NCI-H510A (cell line): ENCODE results near the gene IL4I1.

Experiments used
- DNase-seq: peaks from one replicate; lab custom pipeline; 2025; lab: John Stamatoyannopoulos, UW

The IL4I1 gene

DNA sequence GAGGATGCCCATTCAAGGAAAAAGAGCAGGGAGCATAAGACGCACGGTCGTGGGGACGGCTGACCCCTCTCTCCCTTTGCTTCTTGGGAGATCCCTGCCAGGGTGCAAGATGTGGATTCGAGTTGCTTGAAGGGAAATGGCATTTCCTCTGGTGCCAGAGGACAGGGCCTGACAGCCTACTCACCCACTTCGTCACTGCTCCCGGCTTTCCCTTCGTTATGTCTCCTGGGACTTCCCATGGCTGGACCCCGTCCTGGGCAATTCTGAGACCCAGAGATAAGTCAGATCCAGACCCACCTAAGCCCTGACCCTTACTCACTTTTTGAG is 18.0 kb downstream of the IL4I1 start:
- DNase-seq = no peak

DNA sequence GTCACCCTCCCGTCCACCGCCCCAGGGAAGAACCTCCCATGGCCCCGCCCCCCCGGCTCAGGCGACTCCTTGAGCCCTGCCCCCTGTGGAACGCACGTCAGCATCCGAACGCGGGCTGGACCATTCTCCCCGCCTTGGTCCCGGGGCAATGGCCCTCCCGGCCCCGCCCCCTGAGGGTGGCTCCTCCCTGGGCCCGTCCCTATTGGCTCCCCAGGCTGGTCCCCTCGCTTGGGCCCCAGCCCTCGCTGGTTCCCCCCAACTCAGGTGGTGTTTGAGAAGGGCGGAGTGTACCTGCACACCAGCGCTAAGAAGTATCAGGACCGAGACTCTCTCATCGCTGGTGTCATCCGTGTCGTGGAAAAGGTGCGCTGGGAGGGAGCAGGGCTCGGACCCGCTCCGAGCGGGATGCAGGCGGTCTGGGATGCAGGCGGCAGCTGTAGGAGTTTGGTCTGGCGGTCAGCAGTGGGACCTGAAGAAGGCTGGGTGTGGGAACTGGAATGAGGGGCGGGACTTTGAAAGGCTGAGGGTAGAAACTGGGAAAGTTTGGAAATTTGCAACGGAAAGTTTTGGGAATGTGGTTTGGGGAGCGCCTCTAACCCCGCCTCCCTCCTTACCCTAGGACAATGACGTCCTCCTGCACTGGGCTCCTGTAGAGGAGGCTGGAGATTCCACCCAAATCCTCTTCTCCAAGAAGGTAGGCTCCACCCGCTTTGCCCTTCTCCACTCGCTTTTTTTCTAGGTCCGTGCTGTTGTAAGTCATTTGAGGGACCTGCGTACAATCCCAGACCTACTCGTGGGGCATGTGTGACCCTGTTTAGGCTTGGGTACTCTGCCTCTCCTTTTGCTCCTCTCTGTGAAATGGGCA is 18.6 kb downstream of the IL4I1 start:
- DNase-seq = peak; percentile 97

DNA sequence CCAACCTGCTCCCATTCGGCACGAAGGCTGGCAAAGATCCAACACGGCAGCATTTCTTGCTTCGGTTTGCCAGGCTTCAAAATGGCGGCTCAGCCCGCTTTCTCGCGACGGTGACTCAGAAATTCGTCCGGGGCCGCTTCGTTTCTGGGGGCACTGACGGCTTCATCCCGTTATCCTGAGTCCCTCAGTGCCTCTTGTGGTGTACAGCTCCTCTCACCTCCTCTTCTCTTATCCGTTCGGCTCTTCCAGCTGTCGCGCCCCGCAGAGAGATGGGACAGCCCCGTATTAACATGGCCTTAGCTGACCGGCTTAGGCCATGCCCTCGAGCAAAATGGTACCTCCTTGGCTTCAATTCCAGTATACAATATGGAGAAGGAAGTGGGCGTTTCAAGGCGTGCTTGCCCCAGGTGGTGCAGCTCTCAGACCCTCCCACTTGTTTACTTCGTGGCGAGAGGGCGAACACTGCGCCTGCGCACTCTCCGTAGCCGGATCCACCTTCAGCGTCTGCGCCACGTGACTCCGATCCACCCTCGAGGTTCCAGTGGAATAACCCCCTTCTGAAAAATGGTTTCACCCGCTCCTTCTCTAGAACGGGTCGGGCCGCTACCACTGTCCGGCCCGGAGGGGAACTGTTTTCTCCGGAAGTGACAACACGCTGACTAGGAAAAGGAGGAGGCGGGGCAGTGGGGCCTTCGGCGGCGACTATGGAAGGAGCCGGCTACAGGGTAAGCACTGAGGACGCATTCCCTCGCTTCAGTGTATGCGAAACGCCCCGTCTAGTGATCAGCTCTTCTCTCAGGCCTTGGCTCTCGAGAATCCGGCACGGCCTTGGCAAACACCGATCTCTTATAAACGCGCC is 19.4 kb downstream of the IL4I1 start, which contains the start of the genes AKT1S1 and TBC1D17:
Gene AKT1S1, minus strand, starts transcription at position 336 of the 859 bp plus-strand sequence. CDS start 4,060 bp downstream, outside the sequence.
Gene TBC1D17, plus strand, starts transcription at position 683 of the 859 bp plus-strand sequence. Its CDS starts 22 bp downstream, at position 705.
- peak; percentile 100 for DNase-seq

DNA sequence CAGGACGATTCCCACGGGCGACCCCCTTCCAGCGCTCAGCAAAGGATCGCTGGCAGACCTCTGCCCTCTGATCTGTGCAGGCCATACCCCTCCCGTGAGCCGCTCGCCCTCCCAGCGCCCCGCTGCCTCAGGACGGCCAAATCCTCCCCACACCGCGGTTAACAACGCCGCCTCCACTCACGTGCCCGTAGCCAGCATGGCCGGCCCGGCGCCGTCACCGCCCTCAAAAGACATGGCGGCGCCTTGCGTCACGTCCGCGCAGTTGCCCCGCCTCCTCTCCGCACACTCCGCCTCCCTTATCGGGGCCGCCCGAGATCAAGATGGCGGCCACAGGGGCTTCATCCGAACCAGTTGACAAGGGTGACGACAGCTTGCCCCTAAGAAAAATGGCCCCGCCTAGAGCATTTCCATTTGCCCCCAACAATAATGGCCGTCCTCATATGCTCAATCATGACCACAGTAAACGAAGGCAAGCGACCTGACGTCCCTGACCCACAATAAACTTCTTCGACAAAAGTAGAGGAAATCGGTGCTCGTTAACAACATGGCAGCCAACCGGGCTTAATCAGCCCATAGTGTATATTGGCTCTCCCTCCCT is 20.2 kb downstream of the IL4I1 start:
- DNase-seq = peak; percentile 90

DNA sequence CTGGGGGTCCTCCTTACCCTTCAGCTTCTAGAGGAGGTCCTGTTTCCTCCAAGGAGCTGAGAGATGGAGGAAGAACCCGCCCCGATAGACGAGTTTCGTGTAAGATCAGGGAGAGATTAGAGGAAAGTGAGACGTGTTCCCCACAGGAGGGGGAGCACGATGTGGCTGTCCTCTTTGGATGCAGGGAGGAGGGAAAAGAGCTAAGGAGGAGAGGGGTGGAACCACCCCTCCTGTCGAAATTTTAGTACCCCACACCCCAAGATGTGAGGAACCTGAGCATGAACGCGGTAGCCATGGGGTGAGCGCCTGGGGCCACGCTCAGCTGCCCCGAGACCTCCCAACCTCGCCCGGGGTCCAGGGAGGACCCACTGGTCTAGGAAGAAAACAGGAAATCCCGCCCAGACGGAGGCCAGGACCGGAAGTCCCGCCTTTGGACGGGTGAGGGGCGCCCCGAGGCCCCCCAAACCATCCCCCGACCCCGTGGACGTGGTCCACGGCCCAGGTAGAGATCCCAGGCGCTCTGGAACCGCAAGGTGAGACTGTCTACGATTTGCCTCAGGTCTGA is 20.7 kb downstream of the IL4I1 start:
- DNase-seq = no peak

DNA sequence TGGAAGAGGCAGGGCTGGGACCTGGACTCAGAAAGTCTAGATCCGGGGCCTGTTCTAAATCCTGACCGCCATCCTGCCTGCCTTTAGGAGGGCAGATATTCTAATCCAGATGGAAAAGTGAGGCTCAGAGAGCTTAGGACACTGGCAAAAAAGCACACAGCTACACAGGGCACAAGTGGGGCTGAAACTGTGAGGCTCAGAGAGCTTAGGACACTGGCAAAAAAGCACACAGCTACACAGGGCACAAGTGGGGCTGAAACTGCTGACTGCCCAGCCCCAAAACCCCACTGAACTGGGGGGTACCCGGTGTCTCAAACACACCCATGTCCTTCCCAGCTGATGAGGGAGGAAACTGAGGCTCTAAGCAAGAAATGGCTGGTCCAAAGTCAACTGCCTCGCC is 21.5 kb downstream of the IL4I1 start:
- DNase-seq = no peak

DNA sequence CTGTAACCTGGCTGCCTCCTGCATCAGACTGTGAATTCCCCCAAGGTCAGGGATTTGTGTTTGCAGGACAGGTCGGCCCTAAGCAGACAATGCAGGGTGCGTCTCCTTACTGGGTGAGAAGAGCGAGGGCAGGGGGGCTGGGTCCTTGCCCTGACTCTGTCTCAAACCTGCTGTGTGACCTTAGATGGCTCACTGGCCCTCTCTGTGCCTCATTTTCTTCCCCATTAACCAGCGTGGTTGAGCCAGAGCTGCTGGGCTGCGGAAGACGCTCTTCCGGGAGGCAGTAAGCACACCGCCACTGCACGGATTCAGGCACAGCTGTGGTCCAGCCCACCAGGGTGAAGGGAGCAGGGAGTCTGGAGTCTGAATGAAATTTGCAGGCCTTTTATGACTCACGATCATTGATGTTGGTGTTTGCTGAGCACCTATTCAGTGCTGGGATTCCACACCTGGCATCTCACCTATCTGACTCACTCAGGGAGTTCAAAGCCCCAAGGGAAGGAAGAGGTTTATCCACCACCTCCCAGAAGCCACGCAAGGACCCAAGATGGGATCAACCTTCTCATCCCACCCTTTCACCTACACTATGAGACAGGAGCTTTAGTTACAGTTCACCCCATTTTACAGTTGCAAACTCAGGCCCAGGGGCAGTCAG is 22.1 kb downstream of the IL4I1 start:
- DNase-seq = no peak

DNA sequence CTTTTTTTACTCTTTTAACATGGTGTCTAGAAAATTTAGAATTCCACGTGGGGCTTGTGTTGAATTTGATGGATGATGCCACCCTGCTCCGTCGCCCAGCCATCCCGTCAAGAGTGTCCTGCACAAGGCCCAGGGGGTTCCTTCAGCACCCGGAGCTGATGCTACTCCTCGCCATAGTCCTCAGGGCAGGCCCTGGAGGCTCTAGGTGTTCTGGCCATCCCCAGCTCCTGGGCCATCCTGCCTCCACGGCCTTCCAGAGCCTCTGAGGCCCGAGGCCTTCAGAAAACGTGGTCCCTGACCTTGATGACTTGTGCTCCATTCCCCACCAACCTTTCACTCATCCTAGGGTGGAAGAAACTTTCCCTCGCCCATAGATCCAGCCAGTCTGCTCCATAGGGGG is 22.9 kb downstream of the IL4I1 start:
- no peak for DNase-seq

DNA sequence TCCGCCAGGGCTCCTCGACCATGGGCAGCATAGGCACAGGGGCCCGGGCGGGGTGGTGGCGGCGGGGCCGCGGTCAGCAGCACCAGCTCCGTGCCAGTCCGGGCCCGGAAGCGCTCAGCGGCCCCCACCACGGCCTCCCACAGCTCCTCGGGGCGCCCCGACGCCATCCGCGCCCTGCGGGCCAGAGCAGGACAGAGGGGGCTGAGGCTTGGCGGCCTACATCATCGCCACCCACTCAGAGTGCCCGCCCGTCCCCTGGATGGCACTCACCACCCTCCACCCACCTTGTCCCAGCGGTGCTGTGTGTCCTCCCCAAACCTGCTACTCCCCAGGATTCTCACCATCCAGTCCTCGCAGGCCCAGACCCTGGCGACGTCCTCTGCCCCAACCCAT is 23.6 kb downstream of the IL4I1 start:
- DNase-seq = no peak

DNA sequence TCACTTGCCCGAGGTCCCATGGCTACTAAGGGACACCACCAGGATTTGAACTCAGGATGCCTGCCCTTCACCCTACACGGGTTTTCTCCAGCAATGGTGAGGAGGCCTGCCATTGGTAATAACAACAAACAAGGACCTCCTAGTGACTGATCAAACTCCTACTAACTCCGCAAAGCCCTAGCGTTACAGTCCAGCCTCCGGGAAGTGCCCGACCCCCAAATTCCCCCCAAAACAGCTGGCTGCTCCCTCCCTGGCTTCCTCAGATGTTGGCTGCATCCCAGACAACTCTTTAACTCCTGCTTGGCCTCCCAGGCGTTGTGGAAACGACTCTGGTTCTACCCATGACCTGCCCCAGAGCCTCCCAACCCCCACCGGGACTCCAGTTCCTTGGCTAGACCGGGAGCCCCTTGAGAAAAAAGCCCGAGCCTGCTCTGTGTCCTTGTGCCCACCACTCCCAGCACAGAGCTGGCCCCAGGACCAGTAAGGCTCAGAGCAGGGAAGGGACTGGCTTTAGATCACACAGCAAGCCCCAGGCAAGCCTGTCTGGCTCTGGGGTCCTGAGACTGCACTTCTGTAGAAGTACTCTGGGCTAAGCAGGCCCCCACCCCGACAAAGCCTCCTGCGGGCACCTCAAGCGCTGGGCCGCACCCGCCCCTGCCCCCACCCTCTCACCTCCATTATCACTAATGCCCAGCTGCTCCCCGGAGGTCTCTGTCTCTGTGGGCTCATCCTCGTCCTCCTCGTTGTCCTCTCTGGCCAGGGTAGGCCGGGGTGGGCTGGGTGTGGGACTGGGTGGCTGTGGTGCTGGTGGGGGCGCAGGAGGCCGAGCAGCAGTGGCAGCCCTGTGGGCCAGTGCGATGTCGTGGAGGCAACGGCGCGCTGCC is 24.2 kb downstream of the IL4I1 start:
- no peak for DNase-seq

DNA sequence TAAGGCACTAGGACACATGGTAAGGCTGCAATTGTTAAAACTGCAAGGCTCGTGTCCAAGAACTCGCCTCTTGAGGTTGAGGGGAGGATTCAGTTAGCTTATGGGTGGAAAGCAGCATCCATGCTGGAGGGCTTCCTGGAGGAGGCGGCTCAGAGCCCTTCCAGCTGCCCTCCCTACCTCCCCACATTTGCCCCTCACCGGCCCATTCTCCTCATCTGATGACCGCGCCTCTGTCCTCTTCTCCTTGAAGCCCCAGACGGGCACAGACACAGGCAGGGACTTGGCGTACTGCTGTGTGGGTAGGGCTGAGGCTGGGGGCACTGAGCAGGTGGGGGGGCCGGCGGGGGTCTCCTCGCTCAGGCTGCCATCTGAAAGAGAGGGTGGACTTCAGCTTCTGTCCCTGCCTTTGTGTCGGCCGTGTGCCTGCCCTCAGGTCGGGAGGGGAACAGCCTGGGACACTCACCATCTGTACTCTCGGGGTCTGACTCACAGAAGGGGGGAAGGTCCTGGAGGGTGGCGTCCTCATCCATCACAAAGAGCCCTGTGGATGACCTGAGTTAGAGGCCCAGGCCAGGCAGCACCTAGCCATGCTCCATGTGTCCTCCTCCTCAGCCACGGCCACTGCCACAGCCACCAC is 25.2 kb downstream of the IL4I1 start:
- no peak for DNase-seq

DNA sequence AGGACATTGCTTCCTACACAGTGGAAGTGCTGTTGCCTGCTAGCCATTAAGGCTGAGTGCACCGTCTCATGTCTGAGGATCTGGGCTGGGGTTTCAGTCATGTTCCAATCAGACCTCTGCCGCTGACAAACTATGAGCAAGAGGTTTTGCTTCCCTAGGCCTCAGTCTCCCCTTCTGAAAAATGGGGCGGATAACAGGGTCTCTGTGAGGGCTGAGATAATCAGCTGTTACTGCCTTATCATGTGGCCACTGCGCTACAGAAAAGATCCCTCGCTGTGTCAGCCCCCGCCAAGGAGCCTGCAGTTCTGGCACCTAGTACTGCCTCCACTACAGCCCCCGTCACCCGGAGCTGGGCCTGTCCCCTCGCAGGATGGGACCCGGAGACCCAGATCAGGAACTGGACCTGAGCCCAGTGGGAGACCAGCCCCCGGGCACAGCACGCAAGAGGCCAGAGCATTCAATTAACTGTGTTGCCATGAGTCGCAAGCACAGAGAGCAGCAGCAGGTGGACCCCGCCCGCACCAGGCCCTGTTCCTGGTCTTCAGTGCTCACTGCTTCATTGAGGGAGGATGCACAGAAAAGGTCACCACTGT is 26.3 kb downstream of the IL4I1 start:
- no peak for DNase-seq

DNA sequence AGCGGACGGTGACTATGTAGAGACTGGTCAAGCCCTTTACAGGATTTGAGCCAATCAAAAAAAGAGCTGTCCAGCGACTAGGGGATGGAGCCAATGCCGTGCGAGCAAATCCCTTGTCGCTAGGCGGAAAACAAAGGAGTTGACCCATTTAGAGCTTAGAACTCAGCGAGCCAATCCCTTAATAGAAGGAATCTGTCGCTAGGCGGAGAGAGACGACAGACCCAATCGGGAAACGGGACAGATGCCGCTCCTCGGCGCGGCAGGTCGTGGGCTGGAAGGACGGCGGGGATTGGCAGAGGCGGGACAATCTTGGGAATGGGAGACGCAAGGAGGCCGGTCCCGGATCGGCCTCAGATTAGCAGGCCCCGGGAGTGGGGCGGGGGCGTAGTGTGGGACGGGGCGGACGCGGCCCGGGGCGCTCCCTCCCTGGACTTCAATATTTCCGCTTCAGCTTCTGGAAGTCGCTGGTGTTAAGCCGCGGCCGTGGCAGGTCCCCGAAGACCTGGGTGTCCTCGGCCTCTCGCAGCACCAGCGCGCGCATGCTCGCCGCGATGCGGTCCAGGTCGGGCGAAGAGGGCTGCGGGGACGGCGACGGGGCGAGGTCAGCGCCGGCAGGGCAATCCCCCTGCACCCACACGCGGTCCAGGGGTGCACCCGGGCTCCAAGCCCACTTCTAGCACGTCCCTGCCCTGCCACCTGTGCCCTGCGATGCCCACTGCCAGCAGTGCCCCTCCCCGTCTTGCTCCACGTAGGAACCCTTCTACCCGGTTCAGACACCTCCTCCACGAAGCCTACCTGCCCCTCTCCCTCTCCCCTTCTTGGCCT is 27.0 kb downstream of the IL4I1 start:
- peak; percentile 98 for DNase-seq

DNA sequence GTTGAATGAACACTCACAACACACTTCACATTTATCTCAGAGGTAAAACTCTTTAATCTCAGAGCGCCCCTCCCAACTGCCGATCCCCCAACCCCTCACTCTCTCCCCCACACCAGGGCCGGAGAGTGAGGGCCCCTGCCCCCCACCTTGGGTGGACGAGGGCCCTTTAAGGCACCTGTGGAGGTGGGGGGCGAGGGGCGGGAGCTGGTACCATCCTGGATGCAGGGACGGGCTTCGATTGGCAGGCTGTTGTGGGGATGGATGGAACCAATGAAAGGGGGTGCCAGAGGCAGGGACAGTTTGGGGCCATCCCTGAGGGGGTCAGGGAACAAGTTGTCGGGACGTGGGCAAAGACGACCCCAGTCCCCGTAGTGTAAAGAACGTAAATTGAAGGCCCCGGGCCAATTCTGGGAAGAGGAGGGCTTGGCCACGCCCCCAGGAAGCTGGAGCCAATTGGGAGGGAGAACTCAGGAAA is 27.6 kb downstream of the IL4I1 start:
- no peak for DNase-seq

DNA sequence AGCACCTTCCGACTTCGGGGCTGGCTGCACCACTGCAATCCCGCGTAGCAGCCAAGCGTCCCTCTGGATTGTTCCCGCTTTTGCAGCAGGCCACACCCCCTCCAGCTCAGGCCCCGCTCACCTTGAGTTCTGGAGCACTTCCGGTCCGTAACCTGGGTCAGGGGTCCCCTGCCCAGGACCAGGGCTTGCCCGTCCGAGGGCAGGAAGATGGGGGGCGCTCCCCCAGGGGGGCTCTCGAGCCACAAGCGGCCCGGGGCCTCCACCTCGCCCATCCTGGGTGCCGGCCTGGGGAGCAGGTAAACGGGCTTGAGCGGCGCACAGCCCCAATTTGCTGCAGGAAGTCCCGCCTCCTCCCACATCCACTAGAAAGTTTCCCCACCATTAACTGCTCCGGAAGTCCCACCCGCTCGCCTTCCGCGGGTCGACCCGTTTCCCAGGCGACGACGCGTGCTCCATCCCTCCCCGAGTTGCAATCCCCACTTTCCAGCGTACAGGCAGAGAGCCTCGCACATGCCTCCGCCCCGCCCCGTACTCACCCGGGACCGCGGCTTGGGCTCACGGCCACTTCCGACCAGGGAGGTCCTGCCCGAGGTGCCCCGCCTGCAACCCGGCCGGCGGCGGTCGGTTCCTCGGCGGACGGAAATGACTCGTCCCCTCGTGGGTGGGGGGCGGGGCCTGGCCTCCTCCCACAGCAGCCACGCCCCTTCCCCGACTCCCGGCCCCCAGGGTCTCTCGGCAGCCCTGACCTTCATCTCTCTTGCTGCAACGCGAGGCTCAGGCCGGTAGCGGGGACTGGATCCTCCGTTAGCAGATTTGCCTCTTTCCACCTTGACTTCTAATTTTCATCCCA is 29.5 kb downstream of the IL4I1 start, which contains the start of gene PNKP:
Gene PNKP, minus strand, starts transcription at position 644 of the 850 bp plus-strand sequence. Its CDS starts 372 bp downstream, at position 272.
- DNase-seq = peak; percentile 95

DNA sequence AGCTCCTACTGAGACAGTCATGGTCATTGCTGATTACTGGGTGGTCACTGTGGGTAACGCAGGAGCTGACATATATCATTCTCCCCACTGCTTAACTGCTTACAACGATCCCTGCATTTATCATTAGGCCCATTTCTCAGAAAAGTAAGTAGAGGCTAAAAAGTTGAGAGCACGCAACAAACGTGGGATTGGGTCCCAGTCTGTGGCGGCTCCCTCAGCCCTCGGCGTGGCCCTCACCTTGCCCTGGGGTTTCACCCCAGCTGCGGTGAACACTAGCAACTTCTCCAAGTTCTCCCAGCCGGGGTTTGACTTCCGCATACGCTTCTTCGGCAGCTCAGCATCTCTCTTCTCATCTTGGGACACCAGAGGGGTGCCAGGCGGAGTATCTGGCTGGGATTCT is 31.8 kb downstream of the IL4I1 start:
- DNase-seq = no peak

DNA sequence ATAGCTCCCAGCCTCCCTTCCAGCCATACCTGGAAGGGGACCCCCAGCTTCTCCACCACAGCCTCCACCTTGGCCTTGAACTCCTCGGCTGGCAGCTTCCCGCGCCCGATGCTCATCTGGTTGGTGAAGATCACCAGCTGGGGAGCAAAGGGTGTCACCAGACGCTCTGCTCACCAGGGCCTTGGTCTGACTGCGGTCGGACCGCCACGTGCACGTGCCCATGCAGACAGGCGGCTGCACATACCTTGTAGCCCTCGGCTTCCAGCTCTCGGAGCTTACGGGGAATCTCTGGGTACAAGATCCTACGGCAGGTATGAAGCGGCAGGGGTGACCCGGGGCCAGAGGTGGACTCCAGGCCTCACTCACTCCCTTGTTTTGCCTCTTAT is 32.8 kb downstream of the IL4I1 start:
- no peak for DNase-seq
